HepG2 (cell line): Measurements from ENCODE around the gene ATP2C2.

Experiments used
- RAD21 ChIP-seq: fragments of 450-650 bp; formaldehyde crosslinking; IDR thresholded peaks from 2 replicates; pipeline ENCODE4 v1.5.0; 2020; ENCODE audit warnings: mild to moderate bottlenecking
- ZNF331 ChIP-seq: sonication (generic); formaldehyde crosslinking; IDR thresholded peaks from 2 replicates; pipeline ENCODE4 v1.4.0; 2020; ENCODE audit warnings: missing genetic modification reagents
- ZNF660 ChIP-seq: sonication (generic); formaldehyde crosslinking; IDR thresholded peaks from 2 replicates; pipeline ENCODE4 v1.5.1; 2020; ENCODE audit warnings: mild to moderate bottlenecking, low read depth, missing genetic modification reagents, borderline replicate concordance
- TF ChIP-seq, protein P1 (sequence below): sonication (generic); formaldehyde crosslinking; IDR thresholded peaks from 2 replicates; pipeline ENCODE4 v1.5.0; 2020; ENCODE audit warnings: missing genetic modification reagents

DNA sequence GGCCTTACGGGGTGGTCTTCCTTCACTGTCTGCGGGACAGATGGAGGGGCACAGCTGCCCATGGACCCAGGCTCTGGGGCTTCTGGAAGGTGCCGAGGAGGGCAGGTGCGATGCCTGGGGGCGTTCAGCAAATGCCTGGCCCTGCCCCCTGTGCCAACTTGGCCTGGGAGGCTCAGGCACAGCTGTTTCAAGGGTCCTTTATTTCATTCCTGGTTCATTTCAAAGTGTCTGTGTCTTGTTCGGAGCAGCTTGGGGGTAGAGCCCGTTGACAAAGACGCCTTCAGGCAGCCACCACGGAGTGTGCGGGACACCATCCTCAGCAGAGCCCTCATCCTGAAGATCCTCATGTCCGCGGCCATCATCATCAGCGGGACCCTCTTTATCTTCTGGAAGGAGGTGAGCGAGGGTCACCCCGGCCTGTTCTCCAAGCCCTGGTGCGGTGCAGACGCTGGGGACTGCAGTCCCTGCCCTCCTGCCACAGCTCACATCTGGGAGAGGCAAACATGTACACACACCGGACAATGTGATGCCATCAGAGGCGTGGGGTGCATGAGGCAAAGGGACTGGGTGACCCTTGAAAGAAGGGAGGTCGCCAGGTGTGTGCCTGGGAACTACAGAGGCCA lies 92.2 kb downstream of the ATP2C2 start:
- TF ChIP-seq ZNF660 (CRISPR knock-in tag) = no peak
- no peak for TF ChIP-seq RAD21 (CRISPR knock-in tag)
- TF ChIP-seq, protein P1, sequence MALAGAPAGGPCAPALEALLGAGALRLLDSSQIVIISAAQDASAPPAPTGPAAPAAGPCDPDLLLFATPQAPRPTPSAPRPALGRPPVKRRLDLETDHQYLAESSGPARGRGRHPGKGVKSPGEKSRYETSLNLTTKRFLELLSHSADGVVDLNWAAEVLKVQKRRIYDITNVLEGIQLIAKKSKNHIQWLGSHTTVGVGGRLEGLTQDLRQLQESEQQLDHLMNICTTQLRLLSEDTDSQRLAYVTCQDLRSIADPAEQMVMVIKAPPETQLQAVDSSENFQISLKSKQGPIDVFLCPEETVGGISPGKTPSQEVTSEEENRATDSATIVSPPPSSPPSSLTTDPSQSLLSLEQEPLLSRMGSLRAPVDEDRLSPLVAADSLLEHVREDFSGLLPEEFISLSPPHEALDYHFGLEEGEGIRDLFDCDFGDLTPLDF = no peak
- no peak for TF ChIP-seq ZNF331 (CRISPR knock-in tag)
